GM18508 (cell line): ENCODE data around the gene EFR3B.

ENCODE experiments used
- ATAC-seq: cut with Tn5 transposase; IDR thresholded peaks from one replicate; pipeline ENCODE4 v1.9.1; 2021; ENCODE audit warnings: moderate number of reproducible peaks; ENCODE audit not compliant: insufficient read depth, unreplicated experiment

EFR3B gene

DNA sequence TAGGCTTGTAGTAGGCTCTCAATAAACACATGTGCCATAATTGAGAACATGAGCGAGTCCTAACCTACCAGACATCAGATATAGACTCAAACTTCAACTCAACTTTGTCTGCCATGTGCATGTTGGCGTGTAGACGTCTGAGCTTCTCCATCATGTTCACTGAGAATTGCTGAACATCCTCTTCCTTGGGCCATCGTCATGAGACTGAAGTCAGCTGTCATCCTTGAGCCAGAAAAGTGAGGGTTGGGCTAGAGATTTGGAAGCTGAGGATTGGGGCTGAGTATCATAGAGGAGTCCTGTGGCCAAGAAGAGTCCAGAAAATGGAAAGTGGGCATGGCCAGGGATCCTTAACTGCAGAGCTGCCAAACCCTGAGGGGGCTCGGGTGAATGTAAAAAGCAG lies 7.8 kb upstream of the EFR3B start:
- ATAC-seq = no peak

DNA sequence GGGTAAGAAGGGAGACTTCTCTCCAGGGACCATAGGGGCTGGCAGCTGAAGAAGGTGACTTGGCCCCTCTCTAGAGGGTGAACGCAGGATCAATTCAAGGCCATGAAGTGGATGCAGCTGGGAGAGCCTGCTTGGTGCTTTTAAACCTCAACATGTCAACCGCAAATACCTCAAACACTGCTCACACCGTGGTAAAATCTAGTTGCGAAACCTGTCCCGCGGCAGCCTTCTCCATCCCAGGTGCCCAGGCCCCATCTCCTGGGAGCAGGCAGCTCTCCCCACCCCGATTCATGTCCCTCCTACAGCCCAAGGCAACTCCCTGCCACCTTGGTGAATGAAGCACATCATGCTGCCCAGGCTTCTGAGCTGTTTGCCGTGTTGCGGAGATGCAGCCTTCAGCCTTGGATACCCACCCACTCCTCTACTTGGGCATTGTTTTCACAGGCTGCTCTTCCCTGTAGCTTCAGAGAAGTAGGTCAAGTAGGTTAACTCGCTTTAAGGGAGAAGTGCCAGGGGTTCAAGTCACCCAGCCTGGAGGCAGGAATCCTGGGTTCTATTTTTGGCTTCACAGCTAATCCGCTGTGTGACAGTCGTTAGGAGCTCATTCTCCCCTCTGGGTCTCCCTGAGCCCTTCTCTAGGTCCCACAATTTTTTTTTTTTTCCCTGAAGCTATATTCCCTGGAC lies 6.2 kb upstream of the EFR3B start:
- ATAC-seq = no peak

- no peak for ATAC-seq
These were observed 5.7 kb upstream of the EFR3B start for GRCh38 chr2:25036221-25036559.

DNA sequence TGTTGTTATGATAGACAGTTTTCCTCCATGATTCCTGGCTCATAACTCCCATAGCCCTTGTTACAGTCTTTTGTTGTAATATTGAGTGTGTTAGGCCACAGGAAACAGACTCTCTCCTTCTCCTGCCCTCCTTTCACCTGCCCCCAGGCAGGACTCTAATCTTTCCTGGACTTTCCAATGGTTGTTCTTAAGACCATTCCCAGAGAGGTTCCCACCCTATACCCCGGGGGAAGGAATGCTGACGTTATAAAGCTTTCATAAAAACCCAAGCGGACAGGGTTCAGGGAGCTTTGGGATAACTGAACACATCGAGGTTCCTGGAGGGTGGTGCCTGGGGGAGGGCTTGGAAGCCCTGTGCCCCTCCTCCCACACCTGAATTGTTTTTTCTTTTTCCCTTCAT lies 2.8 kb upstream of the EFR3B start:
- no peak for ATAC-seq

DNA sequence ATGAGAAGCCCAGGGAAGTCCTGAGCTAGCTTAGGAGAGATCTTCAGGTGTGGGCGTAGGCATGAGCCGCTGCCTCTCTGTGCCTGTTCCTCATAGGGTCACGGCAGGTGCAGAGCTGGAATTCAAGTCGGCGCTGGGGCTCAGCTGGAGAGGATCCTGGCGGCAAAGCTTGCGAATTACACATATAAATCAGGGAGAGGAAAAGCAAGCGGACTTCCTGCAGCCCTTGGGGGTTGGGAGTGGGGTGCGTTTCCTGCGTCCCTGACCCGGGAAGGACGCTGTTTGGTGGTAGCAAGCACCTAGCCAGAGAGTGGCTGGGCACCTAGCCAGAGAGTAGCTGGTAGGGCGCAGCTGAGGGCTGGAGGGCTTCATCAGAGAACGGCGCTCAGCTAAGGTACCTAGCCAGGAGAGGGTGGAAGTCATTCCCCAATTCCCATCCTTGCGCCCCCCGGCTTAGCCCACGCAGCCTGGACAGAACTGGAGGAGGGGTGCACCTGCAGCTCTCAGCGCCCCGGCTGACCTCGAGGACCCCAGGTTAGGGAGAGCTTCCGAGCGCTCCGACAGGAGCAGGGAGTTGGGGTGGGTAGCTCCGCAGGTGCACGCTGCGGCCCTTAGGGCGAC lies 459 bp upstream of the EFR3B start:
- ATAC-seq = peak; percentile 9

DNA sequence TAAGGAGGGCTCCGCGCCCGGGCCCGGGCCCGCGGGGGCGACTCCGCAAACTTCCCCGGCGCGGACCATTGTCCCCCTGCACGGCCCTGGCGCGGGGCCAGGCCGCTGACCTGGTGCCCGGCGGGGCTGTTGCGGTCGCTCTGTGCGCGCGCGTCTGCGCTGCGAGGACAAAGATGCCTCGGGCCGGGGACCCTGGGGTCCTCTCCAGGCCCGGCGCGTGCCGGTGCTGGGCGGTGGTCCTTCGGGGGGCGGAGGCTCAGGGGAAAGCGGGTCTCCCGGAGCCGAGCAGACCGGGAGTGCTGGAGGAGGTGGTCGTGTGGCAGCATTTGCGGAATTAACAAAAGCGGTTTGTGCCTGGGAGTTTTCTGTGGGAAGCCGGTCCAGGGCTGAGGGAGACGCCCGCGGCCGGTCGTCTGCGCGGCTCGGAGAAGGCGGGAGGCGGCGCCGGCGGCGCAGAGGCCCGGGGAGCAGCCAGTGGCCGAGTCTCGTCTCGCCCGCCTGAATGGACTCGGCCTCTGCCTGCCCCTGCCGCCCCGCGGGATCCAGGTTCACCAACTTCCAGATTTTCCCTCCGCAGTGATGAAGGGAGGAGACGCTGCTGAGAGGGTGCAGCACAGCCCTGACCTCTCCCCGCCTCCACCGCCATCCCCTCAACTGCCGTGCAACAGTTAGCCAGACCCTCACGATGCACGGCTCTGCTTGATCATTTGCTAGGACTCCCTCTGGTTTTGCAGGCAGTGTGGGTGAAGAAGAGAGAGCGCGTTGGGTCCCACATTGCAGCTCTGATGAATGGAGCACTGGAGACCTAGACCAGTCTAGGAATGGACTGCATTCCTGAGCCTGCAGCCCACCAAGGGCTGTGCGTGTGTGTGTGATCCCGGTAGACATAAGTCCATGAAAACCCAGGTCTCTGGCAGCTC lies 705 bp downstream of the EFR3B start:
- ATAC-seq = no peak

- ATAC-seq = no peak
These were observed 1.5 kb downstream of the EFR3B start for GRCh38 chr2:25043241-25043867.

DNA sequence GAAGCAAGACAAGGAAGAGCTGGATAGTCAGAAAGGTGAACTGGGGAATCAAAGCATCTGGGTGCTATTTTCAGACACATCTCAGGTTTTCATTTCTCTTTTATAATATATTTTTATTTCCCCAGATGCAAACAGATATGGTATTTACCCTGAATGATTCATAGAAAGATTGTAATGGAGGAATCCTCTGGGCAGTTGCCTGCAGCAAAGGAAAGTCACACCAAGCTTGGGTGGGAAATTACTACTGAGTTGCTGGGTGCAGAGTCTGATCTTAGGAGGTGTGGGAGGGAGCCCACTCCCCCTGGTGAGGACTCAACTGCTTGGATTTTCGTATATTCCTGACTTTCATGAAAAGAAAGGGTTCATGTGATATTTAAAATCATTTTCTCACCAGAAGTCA lies 2.1 kb downstream of the EFR3B start:
- ATAC-seq = no peak

- ATAC-seq = no peak
These were observed 3.1 kb downstream of the EFR3B start for GRCh38 chr2:25044990-25045389.

- no peak for ATAC-seq
These were observed 7.5 kb downstream of the EFR3B start for GRCh38 chr2:25049422-25049821.

DNA sequence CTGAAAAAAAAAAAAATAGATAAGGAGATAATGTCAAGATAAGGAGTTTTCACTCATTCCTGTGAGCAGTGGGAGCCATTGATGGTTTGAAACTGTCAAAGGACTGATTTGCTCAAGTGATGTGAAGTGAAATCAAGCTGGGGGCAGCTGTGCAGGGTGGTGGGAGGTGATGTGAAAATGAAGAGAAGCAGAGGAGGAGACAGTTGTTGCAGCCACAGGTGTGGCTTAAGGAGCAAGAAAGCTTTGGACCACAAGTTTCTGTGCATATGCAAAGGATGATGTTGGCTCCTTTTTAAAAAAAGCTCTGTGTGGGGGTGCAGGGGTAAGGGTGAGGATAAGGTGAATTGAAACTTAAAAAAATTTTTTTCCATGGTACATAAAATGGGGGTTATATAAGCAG lies 8.3 kb downstream of the EFR3B start:
- ATAC-seq = no peak

DNA sequence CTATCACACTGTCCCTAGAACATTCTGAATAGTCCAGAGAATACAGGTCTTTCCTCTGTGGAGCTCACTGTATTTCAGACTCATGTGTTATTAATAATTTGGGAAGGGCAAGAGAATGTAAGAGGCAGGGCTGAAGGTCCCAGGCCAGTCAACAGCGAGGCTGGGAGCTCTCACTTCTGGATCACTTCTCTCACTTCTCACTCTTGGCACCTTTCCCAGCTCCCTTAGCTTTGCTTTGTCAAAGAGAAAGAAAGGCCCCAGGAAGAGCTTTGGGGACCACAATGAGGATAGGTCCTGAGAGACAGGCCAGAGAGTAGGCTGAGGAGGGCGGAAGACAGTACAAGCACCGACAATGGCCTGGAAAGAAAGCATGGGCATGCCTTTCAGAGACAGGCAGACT lies 11.2 kb downstream of the EFR3B start:
- no peak for ATAC-seq

- no peak for ATAC-seq
These were observed 12.8 kb downstream of the EFR3B start for GRCh38 chr2:25054720-25055119.

DNA sequence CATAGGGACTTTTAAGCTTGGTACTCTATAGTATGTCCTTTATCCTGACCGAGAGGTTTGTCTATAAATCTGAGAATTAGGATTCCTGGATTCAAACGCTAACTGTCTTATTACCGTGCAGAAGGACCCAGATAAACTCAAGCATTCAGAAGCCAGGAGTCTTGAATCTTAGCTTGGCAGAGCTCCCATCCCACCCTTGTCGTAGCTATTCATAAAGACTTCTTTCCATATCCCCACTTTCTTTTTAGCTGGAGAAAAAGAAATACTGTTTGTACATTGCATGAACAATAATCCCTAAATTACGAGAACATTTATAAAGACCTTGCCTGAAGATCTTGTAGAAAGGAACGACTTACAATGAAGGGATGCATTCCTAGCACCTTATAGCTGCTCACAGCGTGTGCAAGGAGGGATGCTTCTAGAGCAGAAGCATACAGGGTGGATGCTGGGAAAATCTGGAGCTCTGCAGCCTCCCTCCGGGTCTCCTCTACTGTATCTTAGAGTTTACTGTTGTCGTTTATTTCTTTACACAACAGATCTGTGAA lies 13.6 kb downstream of the EFR3B start:
- ATAC-seq = no peak

DNA sequence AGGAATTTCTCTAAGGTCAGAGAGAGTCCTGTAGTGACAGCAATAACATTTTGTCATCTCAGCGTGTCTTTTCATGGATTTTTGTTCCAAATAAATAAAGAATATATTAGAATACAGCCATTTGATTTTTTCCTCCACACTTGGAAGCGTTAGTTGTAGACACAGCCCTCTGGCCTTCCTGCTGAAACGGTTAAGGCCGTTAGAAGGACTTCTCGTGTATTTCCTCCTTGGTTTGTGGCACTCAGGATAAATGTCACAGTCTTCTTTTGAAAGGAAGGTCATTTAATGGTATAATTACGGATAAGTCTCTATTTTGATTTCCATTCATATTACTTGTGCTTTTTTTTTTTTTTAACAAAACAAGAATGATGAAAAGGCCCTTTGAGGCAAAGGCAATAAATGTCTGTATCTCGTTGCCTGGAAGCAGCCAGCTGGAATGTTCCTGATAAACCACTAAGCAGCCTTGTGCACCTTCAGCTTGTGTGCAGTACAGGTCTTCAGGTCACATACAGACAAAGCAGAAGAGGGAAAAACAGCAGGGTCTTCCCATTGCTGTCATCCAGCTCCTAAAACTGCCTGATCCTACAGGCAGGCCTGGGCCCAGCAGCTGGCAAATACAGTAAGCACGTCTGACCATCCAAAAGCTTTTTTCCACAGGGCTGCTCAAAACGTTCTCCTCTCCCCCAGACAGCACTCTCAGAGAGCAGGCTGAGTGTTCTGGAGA lies 14.4 kb downstream of the EFR3B start:
- ATAC-seq = no peak

DNA sequence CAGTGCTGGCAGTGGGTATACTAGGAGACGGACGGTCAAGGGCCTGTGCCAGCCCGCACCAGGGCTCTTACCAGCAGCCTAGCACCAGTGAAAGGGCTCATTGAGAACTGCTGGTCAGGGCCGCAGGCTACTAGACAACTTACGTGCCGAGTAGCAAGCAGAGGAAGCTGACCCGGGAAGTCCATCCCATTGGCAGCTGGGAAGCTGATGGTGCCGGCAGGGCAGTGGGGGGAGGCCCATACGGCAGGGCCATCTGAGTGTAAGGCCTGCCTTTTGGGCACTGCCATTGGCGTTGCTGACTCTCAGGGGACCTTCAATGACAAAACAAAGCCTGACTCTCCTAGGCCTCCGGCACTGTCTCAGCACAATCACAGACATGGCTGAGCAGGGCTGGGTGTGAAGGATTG lies 20.6 kb downstream of the EFR3B start:
- ATAC-seq = no peak

- no peak for ATAC-seq
These were observed 22.2 kb downstream of the EFR3B start for GRCh38 chr2:25063876-25064660.

DNA sequence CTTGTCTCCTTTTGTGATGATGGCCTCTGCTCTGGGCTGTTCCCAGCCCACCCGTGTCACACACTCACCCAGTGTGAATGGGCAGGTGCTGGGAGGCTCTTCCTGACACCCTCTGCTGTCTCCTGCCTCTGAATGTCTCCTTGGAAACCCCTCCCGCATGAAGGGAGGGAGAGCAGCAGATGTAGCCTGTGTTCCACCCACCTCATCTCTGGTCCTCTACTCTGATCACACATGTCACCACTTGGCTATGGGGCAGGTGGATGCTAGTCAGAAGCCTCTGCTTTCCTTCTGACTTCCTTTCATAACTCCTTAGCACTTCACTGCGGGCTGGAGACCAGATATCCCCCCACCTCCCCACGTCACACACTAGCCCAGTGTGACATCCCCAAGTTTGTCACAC lies 23.9 kb downstream of the EFR3B start:
- no peak for ATAC-seq

DNA sequence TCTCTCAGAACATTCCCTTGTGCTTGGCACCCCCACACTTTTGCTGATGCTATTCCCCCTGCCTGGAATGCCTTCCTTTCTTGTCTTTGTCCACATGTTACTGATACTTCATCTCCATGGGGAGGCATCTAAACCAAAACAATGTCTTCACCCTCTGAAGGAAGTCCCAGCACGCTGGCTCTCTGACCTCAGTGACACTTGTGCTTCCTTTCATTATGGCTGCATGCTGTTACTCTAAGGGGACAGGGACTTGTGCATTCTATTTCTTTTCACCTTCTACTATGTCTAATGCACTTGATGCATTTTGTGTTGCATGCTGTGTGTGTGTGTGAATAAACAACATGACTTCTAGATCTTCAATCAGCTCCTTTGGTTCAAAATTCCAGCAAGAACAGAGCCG lies 24.6 kb downstream of the EFR3B start:
- no peak for ATAC-seq
